ENCODE data around the gene HS3ST4.

Gene HS3ST4

DNA sequence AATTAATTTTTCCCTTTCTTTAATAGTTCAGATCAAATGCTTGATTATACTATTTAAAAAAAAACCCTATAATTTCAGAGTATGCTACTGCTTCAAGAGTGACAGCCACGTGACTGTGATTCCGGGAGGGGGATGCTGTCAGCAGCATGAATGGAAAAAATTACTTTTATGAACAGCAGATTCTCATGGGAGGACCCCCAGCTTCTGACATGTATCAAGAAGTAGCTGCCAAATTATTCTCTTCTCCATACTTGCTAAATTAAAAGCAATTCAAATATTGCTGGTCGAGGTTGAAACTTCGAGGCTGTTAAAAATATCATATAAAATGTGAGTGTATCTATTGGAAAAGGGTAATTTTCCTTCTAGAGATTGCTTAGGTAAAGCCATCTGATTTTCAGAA is 95.0 kb downstream of the HS3ST4 start:
- Histone ChIP-seq H3K9me3 (ENCODE audit: control insufficient read depth, insufficient read depth, low read length) (no peaks in the 10 kb centered on the region), H3K27me3 (ENCODE audit: control insufficient read depth, insufficient read depth, low read length) (no peaks in the 10 kb centered on the region), H3K4me3 (ENCODE audit: low read depth, low read length) (no peak overlapping the region), H3K36me3 (ENCODE audit: control insufficient read depth, insufficient read depth, low read length) (no peaks in the 10 kb centered on the region), H3K9ac (ENCODE audit: low read depth, low read length) (no peak overlapping the region), H3K4me1 (ENCODE audit: control insufficient read depth, insufficient read depth, low read length) (no peaks in the 10 kb centered on the region)

GRCh38 chr16:25788637-25789036 is 96.9 kb downstream of the HS3ST4 start:
- no peaks in the 10 kb centered on the region for H3K4me1 ChIP-seq (ENCODE audit: control insufficient read depth, insufficient read depth, low read length)

GRCh38 chr16:25796239-25796638 is 104.5 kb downstream of the HS3ST4 start:
- Histone ChIP-seq H3K4me1 (ENCODE audit: control insufficient read depth, insufficient read depth, low read length) (no peaks in the 10 kb centered on the region), H3K4me3 (ENCODE audit: low read depth, low read length) (no peak overlapping the region), H3K9ac (ENCODE audit: low read depth, low read length) (no peak overlapping the region), H3K9me3 (ENCODE audit: control insufficient read depth, insufficient read depth, low read length) (no peaks in the 10 kb centered on the region), H3K27me3 (ENCODE audit: control insufficient read depth, insufficient read depth, low read length) (no peaks in the 10 kb centered on the region), H3K36me3 (ENCODE audit: control insufficient read depth, insufficient read depth, low read length) (no peaks in the 10 kb centered on the region)

More at GRCh38 chr16:25788637-25789036, 96.9 kb downstream of the HS3ST4 start:
- Histone ChIP-seq H3K9me3 (ENCODE audit: control insufficient read depth, insufficient read depth, low read length) (no peaks in the 10 kb centered on the region), H3K27me3 (ENCODE audit: control insufficient read depth, insufficient read depth, low read length) (no peaks in the 10 kb centered on the region), H3K36me3 (ENCODE audit: control insufficient read depth, insufficient read depth, low read length) (no peaks in the 10 kb centered on the region), H3K9ac (ENCODE audit: low read depth, low read length) (no peak overlapping the region), H3K4me3 (ENCODE audit: low read depth, low read length) (no peak overlapping the region)

DNA sequence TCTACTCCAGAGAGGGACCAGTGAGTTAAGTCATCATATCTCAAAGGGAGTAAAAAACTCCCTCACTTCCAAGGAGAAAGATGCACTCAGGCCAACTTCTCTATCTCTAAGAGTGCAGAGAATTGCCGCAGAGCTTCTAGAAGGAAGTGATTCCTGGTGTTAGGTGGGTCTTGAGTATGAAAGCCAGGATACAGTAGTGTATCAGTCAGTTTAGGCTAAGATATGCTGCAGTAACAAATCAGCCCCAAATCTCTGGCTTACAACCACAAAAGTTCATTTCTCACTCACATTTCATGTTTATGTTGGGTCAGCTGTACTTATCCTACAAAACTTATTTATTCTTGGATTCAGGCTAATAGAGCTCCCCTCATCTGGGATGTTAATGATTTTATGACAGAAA is 106.3 kb downstream of the HS3ST4 start:
- Histone ChIP-seq H3K4me1 (ENCODE audit: control insufficient read depth, insufficient read depth, low read length) (no peaks in the 10 kb centered on the region), H3K27me3 (ENCODE audit: control insufficient read depth, insufficient read depth, low read length) (no peaks in the 10 kb centered on the region), H3K9me3 (ENCODE audit: control insufficient read depth, insufficient read depth, low read length) (no peaks in the 10 kb centered on the region), H3K4me3 (ENCODE audit: low read depth, low read length) (no peak overlapping the region), H3K9ac (ENCODE audit: low read depth, low read length) (no peak overlapping the region), H3K36me3 (ENCODE audit: control insufficient read depth, insufficient read depth, low read length) (no peaks in the 10 kb centered on the region)

DNA sequence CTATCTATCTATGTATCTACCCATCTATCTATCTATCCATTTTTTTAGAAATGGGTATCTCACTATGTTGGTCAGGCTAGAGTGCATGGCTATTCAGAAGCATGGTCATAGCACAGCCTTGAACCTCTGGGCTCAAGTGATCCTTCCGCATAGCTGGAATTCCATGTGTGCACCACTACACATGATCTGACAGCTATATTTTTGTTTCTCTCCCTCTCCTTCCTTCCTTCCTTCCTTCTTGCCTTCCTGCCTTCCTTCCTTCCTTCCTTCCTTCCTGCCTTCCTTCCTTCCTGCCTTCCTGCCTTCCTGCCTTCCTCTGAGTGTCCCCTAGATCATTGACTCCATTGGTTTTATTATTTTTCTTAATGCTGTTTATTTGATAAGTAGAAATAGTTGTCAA is 108.1 kb downstream of the HS3ST4 start:
- no peak overlapping the region for H3K9ac ChIP-seq (ENCODE audit: low read depth, low read length)
- no peaks in the 10 kb centered on the region for H3K36me3 ChIP-seq (ENCODE audit: control insufficient read depth, insufficient read depth, low read length)
- no peaks in the 10 kb centered on the region for H3K27me3 ChIP-seq (ENCODE audit: control insufficient read depth, insufficient read depth, low read length)
- H3K4me3 ChIP-seq (ENCODE audit: low read depth, low read length), result no peak overlapping the region
- H3K4me1 ChIP-seq (ENCODE audit: control insufficient read depth, insufficient read depth, low read length), result no peaks in the 10 kb centered on the region
- H3K9me3 ChIP-seq (ENCODE audit: control insufficient read depth, insufficient read depth, low read length), result no peaks in the 10 kb centered on the region

DNA sequence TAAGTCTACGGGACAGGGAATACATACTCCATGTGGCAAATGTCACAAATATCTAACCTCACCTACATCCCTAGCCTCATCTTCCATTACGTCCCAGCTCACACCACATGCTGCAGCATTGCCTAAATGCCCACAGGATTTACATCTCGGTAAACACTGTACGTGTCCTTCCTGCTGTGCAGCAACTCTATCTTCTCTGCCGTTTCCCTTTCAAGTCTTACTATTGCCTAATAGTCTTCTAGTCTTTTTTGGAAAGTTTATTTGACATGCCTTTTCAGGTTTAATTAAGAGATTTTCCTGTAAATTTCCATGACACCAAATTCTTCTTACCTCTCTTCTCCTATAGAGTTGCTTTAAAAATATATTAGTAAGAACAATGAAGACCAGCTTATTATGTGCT is 120.5 kb downstream of the HS3ST4 start:
- H3K36me3 ChIP-seq (ENCODE audit: control insufficient read depth, insufficient read depth, low read length), result no peaks in the 10 kb centered on the region
- no peak overlapping the region for H3K4me3 ChIP-seq (ENCODE audit: low read depth, low read length)
- no peak overlapping the region for H3K9ac ChIP-seq (ENCODE audit: low read depth, low read length)
- no peaks in the 10 kb centered on the region for H3K27me3 ChIP-seq (ENCODE audit: control insufficient read depth, insufficient read depth, low read length)
- no peaks in the 10 kb centered on the region for H3K4me1 ChIP-seq (ENCODE audit: control insufficient read depth, insufficient read depth, low read length)
- H3K9me3 ChIP-seq (ENCODE audit: control insufficient read depth, insufficient read depth, low read length), result no peaks in the 10 kb centered on the region

DNA sequence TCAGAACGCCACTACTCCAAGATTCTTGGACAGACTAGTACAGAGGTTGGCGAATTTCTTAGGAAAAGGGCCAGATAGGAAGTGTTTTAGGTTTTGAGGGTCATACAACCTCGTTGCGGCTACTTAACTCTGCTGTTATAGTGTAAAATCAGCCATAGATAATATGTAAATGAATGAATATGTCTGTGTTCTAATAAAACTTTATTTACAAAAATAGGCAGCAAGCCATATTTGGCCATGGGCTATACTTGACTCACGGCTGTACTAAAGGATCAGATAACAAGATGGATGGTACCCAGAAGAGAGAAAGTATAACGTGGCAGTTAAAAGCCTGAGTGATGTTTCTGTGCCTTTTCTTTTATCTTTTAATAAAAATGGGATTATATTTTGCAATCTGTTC is 125.5 kb downstream of the HS3ST4 start:
- Histone ChIP-seq H3K4me1 (ENCODE audit: control insufficient read depth, insufficient read depth, low read length) (no peaks in the 10 kb centered on the region), H3K9me3 (ENCODE audit: control insufficient read depth, insufficient read depth, low read length) (no peaks in the 10 kb centered on the region), H3K9ac (ENCODE audit: low read depth, low read length) (no peak overlapping the region), H3K27me3 (ENCODE audit: control insufficient read depth, insufficient read depth, low read length) (no peaks in the 10 kb centered on the region), H3K4me3 (ENCODE audit: low read depth, low read length) (no peak overlapping the region), H3K36me3 (ENCODE audit: control insufficient read depth, insufficient read depth, low read length) (no peaks in the 10 kb centered on the region)

- Histone ChIP-seq H3K4me3 (ENCODE audit: low read depth, low read length) (no peak overlapping the region), H3K36me3 (ENCODE audit: control insufficient read depth, insufficient read depth, low read length) (no peaks in the 10 kb centered on the region), H3K27me3 (ENCODE audit: control insufficient read depth, insufficient read depth, low read length) (no peaks in the 10 kb centered on the region), H3K9ac (ENCODE audit: low read depth, low read length) (no peak overlapping the region), H3K9me3 (ENCODE audit: control insufficient read depth, insufficient read depth, low read length) (no peaks in the 10 kb centered on the region), H3K4me1 (ENCODE audit: control insufficient read depth, insufficient read depth, low read length) (no peaks in the 10 kb centered on the region)
Measured at GRCh38 chr16:25817876-25818275, 126.1 kb downstream of the HS3ST4 start.

DNA sequence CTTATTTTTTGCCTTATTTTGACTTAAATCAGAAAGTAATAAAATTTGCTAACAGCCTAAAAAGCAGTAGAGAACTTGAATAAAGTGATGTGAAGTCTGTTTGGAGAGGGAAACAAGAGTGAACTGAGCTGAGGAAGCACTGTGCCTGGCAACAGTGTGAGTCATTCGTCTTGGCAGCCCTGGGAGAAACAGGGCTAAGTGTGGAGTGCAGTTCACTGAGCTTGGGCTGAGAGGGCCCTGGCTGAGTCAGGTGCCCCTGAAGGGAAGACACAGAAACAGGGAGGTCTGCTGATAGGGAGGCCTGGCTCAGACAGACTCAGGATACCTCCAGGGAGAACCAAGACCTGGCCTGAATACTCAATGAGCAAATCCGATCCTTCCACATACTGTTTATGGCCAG is 132.1 kb downstream of the HS3ST4 start:
- no peaks in the 10 kb centered on the region for H3K4me1 ChIP-seq (ENCODE audit: control insufficient read depth, insufficient read depth, low read length)

DNA sequence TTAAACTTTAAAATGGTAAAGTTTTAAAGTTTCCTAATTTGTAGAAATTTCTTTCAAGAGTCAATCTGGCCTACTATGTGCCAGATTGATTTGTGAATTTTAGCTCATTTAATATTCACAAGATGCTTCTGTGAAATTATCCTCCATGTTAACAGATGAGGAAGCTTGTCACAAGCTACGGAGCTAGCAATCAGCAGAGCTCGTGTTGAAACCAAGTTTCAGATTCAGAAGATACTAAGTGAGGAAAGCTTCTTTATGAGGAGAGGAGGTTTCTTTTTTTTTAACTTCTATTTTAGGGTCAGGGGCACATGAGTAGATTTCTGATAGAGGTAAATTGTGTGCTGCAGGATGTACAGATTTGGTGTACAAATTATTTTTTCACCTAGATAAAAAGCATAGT is 135.9 kb downstream of the HS3ST4 start:
- no peaks in the 10 kb centered on the region for H3K36me3 ChIP-seq (ENCODE audit: control insufficient read depth, insufficient read depth, low read length)
- no peaks in the 10 kb centered on the region for H3K4me1 ChIP-seq (ENCODE audit: control insufficient read depth, insufficient read depth, low read length)
- no peak overlapping the region for H3K9ac ChIP-seq (ENCODE audit: low read depth, low read length)
- H3K9me3 ChIP-seq (ENCODE audit: control insufficient read depth, insufficient read depth, low read length), result no peaks in the 10 kb centered on the region
- no peak overlapping the region for H3K4me3 ChIP-seq (ENCODE audit: low read depth, low read length)
- H3K27me3 ChIP-seq (ENCODE audit: control insufficient read depth, insufficient read depth, low read length), result no peaks in the 10 kb centered on the region

More for the DNA sequence above, 132.1 kb downstream of the HS3ST4 start:
- Histone ChIP-seq H3K4me3 (ENCODE audit: low read depth, low read length) (no peak overlapping the region), H3K36me3 (ENCODE audit: control insufficient read depth, insufficient read depth, low read length) (no peaks in the 10 kb centered on the region), H3K27me3 (ENCODE audit: control insufficient read depth, insufficient read depth, low read length) (no peaks in the 10 kb centered on the region), H3K9ac (ENCODE audit: low read depth, low read length) (no peak overlapping the region), H3K9me3 (ENCODE audit: control insufficient read depth, insufficient read depth, low read length) (no peaks in the 10 kb centered on the region)

- no peak overlapping the region for H3K9ac ChIP-seq (ENCODE audit: low read depth, low read length)
- H3K36me3 ChIP-seq (ENCODE audit: control insufficient read depth, insufficient read depth, low read length), result no peaks in the 10 kb centered on the region
- no peaks in the 10 kb centered on the region for H3K9me3 ChIP-seq (ENCODE audit: control insufficient read depth, insufficient read depth, low read length)
- H3K27me3 ChIP-seq (ENCODE audit: control insufficient read depth, insufficient read depth, low read length), result no peaks in the 10 kb centered on the region
- no peaks in the 10 kb centered on the region for H3K4me1 ChIP-seq (ENCODE audit: control insufficient read depth, insufficient read depth, low read length)
- no peak overlapping the region for H3K4me3 ChIP-seq (ENCODE audit: low read depth, low read length)
Measured at GRCh38 chr16:25828510-25828909, 136.8 kb downstream of the HS3ST4 start.

DNA sequence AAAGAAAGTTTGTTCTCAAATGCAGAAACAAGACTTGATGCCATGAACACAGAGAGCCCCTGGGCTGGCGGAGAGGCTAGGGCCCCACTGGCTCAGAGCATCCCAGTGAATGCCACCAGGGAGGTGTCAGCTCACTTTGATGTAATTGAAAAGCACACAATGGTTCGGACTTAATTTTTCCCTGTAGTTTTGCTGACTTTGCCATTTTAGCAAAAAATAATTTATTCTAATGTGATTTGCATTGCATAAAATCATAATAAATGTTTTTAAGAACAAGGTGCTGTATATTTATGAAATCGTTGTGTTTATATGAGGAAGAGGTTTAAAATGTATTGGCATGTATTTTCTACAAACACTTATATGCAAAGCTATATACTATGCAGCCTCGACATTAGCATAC is 140.5 kb downstream of the HS3ST4 start:
- no peaks in the 10 kb centered on the region for H3K9me3 ChIP-seq (ENCODE audit: control insufficient read depth, insufficient read depth, low read length)
- no peak overlapping the region for H3K4me3 ChIP-seq (ENCODE audit: low read depth, low read length)
- no peak overlapping the region for H3K9ac ChIP-seq (ENCODE audit: low read depth, low read length)
- no peaks in the 10 kb centered on the region for H3K4me1 ChIP-seq (ENCODE audit: control insufficient read depth, insufficient read depth, low read length)
- no peaks in the 10 kb centered on the region for H3K27me3 ChIP-seq (ENCODE audit: control insufficient read depth, insufficient read depth, low read length)
- H3K36me3 ChIP-seq (ENCODE audit: control insufficient read depth, insufficient read depth, low read length), result no peaks in the 10 kb centered on the region

DNA sequence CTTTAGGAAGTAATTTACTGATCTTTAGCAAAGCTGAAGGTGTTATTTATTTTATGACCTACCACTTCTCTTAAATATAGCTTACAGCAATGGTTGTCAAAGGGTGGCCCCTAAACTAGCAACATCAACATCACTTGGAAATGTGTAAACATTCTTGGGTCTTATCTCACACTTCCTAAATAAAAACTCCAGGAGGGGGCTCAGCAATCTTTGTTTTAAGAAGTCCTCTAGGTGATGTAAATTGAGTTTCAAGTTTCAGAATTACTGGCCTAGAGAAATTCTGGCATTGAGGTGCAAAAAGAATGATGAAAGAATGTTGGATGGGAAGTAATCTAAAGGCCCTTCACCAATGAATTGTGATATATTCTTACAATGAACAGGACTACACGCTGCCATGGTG is 142.3 kb downstream of the HS3ST4 start:
- Histone ChIP-seq H3K36me3 (ENCODE audit: control insufficient read depth, insufficient read depth, low read length) (no peaks in the 10 kb centered on the region), H3K4me3 (ENCODE audit: low read depth, low read length) (no peak overlapping the region), H3K9me3 (ENCODE audit: control insufficient read depth, insufficient read depth, low read length) (no peaks in the 10 kb centered on the region), H3K9ac (ENCODE audit: low read depth, low read length) (no peak overlapping the region), H3K4me1 (ENCODE audit: control insufficient read depth, insufficient read depth, low read length) (peaks cover 2% of the 10 kb centered on the region), H3K27me3 (ENCODE audit: control insufficient read depth, insufficient read depth, low read length) (no peaks in the 10 kb centered on the region)
